Muscle layer of colon (tissue), 2 donors: ENCODE results near the gene NOTUM.

Source experiments
- H3K27ac ChIP-seq: one replicate; pipeline ENCODE4 v1.7.0; 2013; ENCODE audit warnings: low read depth, mild to moderate bottlenecking, low read length, moderate library complexity
- H3K27me3 ChIP-seq, 2 donors: one replicate each; pipeline ENCODE4 v1.7.0; 2013; ENCODE audit warnings: low read length in 2 of 2, mild to moderate bottlenecking in 2 of 2; ENCODE audit not compliant: insufficient read depth in 2 of 2, control insufficient read depth in 1 of 2
- H3K36me3 ChIP-seq: one replicate; pipeline ENCODE4 v1.7.0; 2013; ENCODE audit warnings: mild to moderate bottlenecking, low read length; ENCODE audit not compliant: insufficient read depth
- H3K4me1 ChIP-seq: one replicate; pipeline ENCODE4 v1.7.0; 2013; ENCODE audit warnings: mild to moderate bottlenecking, low read length; ENCODE audit not compliant: insufficient read depth
- H3K4me3 ChIP-seq, 2 donors: one replicate each; pipeline ENCODE4 v1.7.0; 2013; ENCODE audit warnings: low read length in 2 of 2, low read depth in 1 of 2, mild to moderate bottlenecking in 1 of 2, moderate library complexity in 1 of 2
- H3K9ac ChIP-seq: one replicate; pipeline ENCODE4 v1.7.0; 2013; ENCODE audit warnings: low read length
- H3K9me3 ChIP-seq: one replicate; pipeline ENCODE4 v1.7.0; 2013; ENCODE audit warnings: mild to moderate bottlenecking, low read length
- donor health status: abdominal sarcoma.
- donor health status: Adenocarcinoma of cecum.

The NOTUM gene

DNA sequence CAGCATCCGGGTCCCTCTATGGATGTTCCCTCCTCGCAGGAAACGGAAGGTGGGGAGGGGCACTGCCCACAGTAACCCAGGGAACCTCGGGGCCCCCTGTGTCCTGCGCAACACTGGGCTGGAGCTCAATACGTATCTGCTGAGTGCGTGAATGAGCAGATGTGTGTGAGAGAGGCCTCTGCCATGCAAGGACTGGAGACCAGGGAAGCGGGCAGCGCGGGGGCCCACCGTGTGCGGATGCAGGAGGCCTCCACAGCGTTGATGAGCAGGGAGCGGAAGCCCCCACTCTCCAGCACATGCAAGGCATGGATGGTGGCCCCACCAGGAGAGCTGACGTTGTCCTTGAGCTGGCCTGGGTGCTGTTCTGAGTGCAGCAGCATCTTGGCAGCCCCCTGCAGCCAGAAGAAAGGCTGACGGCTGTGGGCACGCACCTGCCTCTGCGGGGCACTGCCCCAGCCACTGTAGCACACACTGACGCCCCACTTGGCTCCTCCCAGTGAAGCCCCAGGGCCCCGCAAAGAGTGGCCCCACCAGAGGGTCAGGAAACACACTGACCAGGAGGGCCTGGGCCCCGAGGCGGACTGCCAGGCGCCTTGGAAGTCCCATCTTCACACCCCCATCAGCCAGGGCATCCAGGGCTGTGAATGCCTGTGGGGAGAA is 26.8 kb downstream of the NOTUM start:
- no peak overlapping the region for H3K9ac ChIP-seq
- H3K36me3 ChIP-seq: no peaks in the 10 kb centered on the region
- H3K27ac ChIP-seq: no peak overlapping the region
- H3K27me3 ChIP-seq: peaks cover 0 to 7% of the 10 kb centered on the region in 2 donors
- no peaks in the 10 kb centered on the region for H3K9me3 ChIP-seq
- no peak overlapping the region for H3K4me3 ChIP-seq
- H3K4me1 ChIP-seq: peaks cover 6% of the 10 kb centered on the region

GRCh38 chr17:81933178-81933699 is 27.7 kb downstream of the NOTUM start:
- Histone ChIP-seq H3K9ac (no peak overlapping the region), H3K27me3 (peaks cover 0 to 17% of the 10 kb centered on the region in 2 donors), H3K4me1 (peaks cover 14% of the 10 kb centered on the region), H3K9me3 (no peaks in the 10 kb centered on the region), H3K36me3 (no peaks in the 10 kb centered on the region), H3K27ac (no peak overlapping the region), H3K4me3 (no peak overlapping the region)

GRCh38 chr17:81932333-81932983 is 28.5 kb downstream of the NOTUM start:
- Histone ChIP-seq H3K9ac (no peak overlapping the region), H3K9me3 (no peaks in the 10 kb centered on the region), H3K4me3 (no peak overlapping the region), H3K27ac (no peak overlapping the region), H3K36me3 (no peaks in the 10 kb centered on the region), H3K4me1 (peaks cover 16% of the 10 kb centered on the region), H3K27me3 (peaks cover 0 to 18% of the 10 kb centered on the region in 2 donors)

DNA sequence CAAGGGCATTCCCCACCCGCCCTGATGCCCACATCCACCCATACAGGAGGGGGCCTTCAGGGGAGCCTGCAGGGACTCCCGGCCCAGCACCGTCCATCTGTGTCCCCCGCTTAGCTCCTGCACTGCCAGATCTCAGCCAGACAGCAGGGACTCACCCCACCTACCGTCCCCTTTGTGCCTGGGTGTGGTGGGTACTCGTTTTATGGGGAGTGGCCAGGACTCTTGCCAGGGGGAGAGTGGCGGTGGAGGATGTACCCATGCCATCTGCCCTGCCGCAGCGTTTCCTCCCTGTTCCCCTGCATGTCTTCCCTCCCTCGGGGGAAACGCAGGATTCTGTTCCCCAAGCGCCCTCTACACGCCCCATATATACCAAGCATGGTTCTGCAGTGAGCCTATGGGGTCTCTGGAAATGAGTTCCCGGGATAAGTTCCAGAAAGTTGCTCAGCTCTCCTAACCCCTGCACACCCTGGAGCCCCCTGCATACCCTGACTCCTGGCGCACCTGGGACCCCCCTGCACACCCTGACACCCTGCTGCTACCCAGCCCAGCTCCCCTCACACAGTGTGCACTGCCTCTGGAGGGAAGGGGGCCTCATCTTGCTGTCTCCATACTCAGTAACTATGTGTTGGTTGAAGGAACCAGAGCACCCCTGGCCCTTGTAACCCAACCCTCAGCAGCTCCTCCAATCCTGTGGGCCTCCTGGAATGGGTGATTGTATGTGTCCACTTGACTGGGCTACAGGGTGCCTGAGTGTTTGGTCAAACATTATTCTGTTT is 29.2 kb downstream of the NOTUM start:
- H3K27me3 ChIP-seq: peaks cover 0 to 16% of the 10 kb centered on the region in 2 donors
- H3K4me3 ChIP-seq: no peak overlapping the region
- no peaks in the 10 kb centered on the region for H3K36me3 ChIP-seq
- H3K9ac ChIP-seq: no peak overlapping the region
- H3K4me1 ChIP-seq: peaks cover 14% of the 10 kb centered on the region
- no peaks in the 10 kb centered on the region for H3K9me3 ChIP-seq
- H3K27ac ChIP-seq: no peak overlapping the region

GRCh38 chr17:81931189-81931556 is 29.8 kb downstream of the NOTUM start:
- Histone ChIP-seq H3K4me1 (peaks cover 12% of the 10 kb centered on the region), H3K27ac (no peak overlapping the region), H3K36me3 (no peaks in the 10 kb centered on the region), H3K4me3 (no peak overlapping the region), H3K27me3 (peaks cover 0 to 12% of the 10 kb centered on the region in 2 donors), H3K9ac (no peak overlapping the region), H3K9me3 (no peaks in the 10 kb centered on the region)

DNA sequence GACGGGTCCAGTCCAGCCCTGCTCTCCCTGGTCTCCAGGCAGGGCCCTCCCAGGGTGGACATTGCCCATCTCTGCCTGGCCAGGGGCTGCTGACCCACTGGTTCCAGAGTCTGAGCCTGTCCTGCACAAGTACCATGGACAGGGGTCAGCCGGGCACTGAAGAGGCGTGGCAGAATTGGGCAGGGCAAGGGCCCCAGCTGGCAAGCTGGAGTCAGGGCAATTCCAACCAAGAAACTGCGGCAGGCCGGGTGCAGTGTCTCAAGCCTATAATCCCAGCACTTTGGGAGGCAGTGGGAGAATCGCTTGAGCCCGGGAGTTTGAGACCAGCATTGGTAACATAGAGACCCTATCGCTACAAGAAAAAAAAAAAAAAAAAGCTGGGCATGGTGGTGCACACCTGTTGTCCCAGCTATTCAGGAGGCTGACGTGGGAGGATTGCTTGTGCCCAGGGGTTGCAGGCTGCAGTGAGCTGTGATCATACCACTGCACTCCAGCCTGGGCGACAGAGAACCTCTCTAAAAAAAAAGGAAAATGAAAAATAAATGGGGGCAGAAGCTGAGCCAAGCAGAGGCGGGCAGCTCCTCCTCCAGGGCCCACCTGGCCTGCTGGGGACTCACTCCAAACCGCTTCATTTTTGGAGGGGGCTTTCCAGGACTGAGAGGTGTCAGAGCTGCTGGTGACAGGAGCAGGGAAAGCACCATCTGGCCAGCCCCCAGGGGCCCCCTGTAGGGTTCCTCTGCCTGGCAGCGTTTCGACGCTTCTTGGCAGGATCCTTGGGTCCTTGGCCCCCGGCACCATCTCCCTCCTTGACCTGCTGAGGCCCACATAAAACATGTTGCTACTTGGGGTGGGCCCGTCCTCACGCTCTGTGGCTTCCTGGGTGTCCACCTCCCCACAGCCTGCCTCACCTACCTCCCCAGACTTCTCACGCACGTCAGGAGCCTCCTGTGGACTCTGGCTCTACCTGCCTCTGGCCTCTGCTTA is 30.6 kb downstream of the NOTUM start:
- Histone ChIP-seq H3K27ac (no peak overlapping the region), H3K36me3 (no peaks in the 10 kb centered on the region), H3K27me3 (peaks cover 0 to 12% of the 10 kb centered on the region in 2 donors), H3K9me3 (no peaks in the 10 kb centered on the region), H3K4me3 (no peak overlapping the region), H3K9ac (no peak overlapping the region), H3K4me1 (peaks cover 18% of the 10 kb centered on the region)

DNA sequence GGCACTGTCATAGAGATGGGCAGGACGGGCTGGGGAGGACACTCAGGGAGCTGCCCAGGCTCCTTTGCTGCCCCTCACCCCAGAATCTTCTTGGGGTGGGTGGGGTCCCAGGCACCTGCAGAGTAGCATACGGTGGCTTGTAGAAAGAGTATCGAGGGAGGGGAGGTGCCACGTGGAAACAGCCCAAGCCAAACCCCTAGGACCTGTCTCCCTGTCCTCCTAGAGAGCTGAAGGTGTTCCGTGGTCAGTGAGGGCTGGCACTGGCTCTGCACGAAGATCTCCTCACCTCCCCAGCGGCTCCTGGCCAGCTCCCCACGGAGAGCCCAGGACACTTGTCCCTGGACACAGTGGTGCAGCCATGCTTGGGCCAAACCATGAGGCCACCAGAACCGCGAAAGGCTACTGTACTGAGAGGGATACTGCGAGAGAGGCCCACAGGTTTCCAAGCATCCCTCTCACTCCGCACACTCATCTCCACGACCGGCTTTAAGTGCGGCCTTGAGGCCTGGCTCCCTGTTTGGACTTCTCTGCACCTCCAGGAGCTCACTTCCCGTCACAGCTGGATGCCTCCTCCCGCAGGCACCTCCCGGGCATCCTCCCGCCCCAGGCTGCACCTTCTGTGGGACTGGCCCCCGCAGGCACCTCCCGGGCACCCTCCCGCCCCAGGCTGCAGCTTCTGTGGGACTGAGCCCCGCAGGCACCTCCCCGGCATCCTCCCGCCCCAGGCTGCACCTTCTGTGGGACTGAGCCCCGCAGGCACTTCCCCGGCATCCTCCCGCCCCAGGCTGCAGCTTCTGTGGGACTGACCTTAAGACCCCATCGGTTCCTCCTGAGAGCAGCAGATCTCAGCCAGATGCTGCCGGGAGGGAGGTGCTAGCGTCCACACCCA is 31.5 kb downstream of the NOTUM start:
- Histone ChIP-seq H3K9me3 (no peaks in the 10 kb centered on the region), H3K4me3 (no peak overlapping the region), H3K27me3 (peaks cover 0 to 12% of the 10 kb centered on the region in 2 donors), H3K27ac (no peak overlapping the region), H3K36me3 (no peaks in the 10 kb centered on the region), H3K4me1 (peaks cover 27% of the 10 kb centered on the region), H3K9ac (no peak overlapping the region)

DNA sequence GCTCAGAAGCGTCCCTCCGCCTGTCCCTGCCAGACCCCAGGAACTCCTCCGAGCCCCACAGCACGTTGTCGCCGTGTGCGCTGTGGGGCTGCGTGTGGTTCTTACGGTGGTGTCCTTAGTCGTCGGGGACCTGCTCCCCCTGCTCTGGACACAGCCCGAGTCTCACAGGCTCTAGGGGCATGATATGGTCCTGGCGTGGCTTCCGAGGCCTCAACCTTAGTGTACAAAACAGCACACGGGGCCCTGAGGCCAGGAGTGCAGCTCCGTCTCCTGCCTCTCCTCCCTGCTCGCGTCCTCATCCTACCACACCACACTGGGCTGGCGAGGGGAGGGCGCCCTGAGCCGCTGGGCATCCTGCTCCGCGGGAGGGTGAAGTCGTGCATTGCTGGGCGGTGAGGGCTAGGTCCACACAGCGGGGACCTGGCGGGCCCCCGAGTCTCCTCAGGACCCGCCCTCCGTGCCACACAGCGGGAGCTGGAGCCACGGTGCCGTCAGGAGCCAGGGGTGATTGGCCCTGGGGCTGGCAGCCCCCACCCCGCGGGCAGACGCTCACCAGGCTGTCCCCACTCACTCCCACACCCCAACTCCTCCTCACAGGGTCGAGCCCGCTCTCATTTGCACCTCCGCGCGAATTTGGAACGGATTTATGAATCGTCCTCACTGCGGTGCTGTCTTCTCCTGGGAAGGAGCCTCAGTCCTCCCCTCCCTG is 32.3 kb downstream of the NOTUM start:
- Histone ChIP-seq H3K4me3 (peak overlapping the region in 1 of 2 donors; percentile 47), H3K4me1 (peaks cover 35% of the 10 kb centered on the region), H3K27me3 (peaks cover 0 to 12% of the 10 kb centered on the region in 2 donors), H3K9ac (no peak overlapping the region), H3K36me3 (no peaks in the 10 kb centered on the region), H3K27ac (no peak overlapping the region), H3K9me3 (no peaks in the 10 kb centered on the region)

GRCh38 chr17:81927653-81928543 is 33.1 kb downstream of the NOTUM start, which contains the start of gene MAFG:
TSS of gene MAFG (minus strand) at chr17:81927735. CDS start at chr17:81923185, 4,550 bp downstream.
- Histone ChIP-seq H3K27me3 (peaks cover 0 to 12% of the 10 kb centered on the region in 2 donors), H3K4me3 (peak within 1 kb of the TSS; percentile 80 to 96), H3K36me3 (no peaks in the 10 kb centered on the region), H3K9ac (peak within 1 kb of the TSS; percentile 58), H3K9me3 (no peaks in the 10 kb centered on the region), H3K4me1 (peaks cover 36% of the 10 kb centered on the region), H3K27ac (peak within 1 kb of the TSS; percentile 97)
